Large intestine (tissue), 3 donors: ENCODE results near the gene PAM16. TPM values are rescaled to one million over a fixed set of nuclear protein-coding genes. Genes with fewer than 3 reads are reported as not detected.

Experiments used
- DNase-seq, 2 donors: peaks; one replicate each; pipeline versions ENCODE4 v3.0.0 to v3.0.0-alpha.2; 2013
- H3K27ac ChIP-seq: one replicate; pipeline ENCODE4 v1.5.1; 2013; ENCODE audit warnings: low read length
- H3K27me3 ChIP-seq: 2 replicates; pipeline ENCODE4 v1.6.1; 2013; ENCODE audit warnings: low read length; ENCODE audit not compliant: control insufficient read depth, insufficient read depth
- H3K36me3 ChIP-seq: 2 replicates; pipeline ENCODE4 v1.6.1; 2013; ENCODE audit warnings: low read length; ENCODE audit not compliant: control insufficient read depth, insufficient read depth
- H3K4me1 ChIP-seq: one replicate; pipeline ENCODE4 v1.6.1; 2013; ENCODE audit warnings: low read length; ENCODE audit not compliant: control insufficient read depth, insufficient read depth
- H3K4me3 ChIP-seq: one replicate; pipeline ENCODE4 v1.5.1; 2013; ENCODE audit warnings: low read length
- H3K9me3 ChIP-seq: one replicate; pipeline ENCODE4 v1.6.1; 2013; ENCODE audit warnings: mild to moderate bottlenecking, low read depth, low read length, moderate library complexity; ENCODE audit not compliant: control insufficient read depth
- WGBS: methylation state at CpG from one replicate; pipeline ENCODE4 v1.1.5; 2013; ENCODE audit warnings: low lambda C conversion rate; ENCODE audit not compliant: insufficient coverage; 5-methylcytosine and 5-hydroxymethylcytosine counted together
- polyA plus RNA-seq: library from polyadenylated mRNA; unstranded; fragments of 120-200 nt; gene quantifications from one replicate; pipeline ENCODE4 v1.2.1, GENCODE V29; 2013

The PAM16 gene
- polyA plus RNA-seq, 1 donor = 37.9 TPM

DNA sequence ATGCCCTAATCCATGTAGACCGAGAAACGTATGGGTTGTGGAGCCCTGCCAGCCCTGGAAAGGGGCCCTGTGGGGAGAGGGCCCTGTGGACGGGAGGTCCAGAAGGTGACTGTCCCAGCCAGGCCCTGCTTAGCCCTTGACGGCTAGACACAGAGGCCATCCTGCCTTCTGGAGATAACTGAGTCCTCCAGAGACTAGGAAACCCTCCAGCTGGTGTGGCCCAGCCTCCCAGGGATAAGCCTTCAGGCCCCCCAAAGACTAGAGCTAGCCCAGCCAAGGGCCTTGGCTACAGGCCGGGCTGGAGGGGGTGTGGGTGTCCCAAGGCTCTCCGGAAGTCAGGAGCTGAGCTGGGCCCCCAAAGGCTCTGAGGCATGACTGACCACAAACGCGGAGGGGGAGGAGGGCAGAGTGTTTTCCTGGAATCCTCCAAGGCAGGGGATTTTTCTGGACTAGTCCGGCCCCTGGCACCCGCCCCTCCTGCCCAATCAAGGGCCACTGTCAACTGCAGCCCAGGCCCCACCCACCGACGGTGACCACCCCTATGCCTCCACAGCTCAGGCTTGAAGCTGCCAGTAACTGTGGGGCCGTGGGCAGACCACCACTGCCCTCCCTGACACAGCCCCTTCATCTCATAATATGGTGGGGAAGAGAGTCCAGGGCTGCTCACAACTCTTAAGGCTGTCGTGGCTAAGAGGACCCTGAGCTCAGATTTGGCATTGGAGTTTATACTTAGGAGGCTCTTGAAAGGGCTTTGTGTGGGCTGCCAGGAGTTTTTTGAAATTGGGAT, 19.6 kb upstream of the PAM16 start:
- Histone ChIP-seq H3K27ac (peak overlapping the region; percentile 38), H3K4me3 (no peak overlapping the region), H3K4me1 (peaks cover 35% of the 10 kb centered on the region), H3K36me3 (peaks cover 10% of the 10 kb centered on the region), H3K9me3 (no peaks in the 10 kb centered on the region), H3K27me3 (no peaks in the 10 kb centered on the region)
- no CpG with 5 or more reads among the region's 14 CpGs for WGBS
- peak in 1 of 2 donors; percentile 31 for DNase-seq

- H3K27ac ChIP-seq = peak overlapping the region; percentile 38
- no peak for DNase-seq
- WGBS = 100% methylated on average over 1 of the region's 3 CpGs
- H3K9me3 ChIP-seq = no peaks in the 10 kb centered on the region
- peaks cover 35% of the 10 kb centered on the region for H3K4me1 ChIP-seq
- peaks cover 15% of the 10 kb centered on the region for H3K36me3 ChIP-seq
- no peaks in the 10 kb centered on the region for H3K27me3 ChIP-seq
- H3K4me3 ChIP-seq = no peak overlapping the region
These were observed 19.0 kb upstream of the PAM16 start for GRCh38 chr16:4370151-4370550.

- no peak overlapping the region for H3K4me3 ChIP-seq
- H3K27me3 ChIP-seq = no peaks in the 10 kb centered on the region
- DNase-seq = no peak
- peaks cover 25% of the 10 kb centered on the region for H3K36me3 ChIP-seq
- no peaks in the 10 kb centered on the region for H3K9me3 ChIP-seq
- peaks cover 28% of the 10 kb centered on the region for H3K4me1 ChIP-seq
- H3K27ac ChIP-seq = no peak overlapping the region
- WGBS = no CpG with 5 or more reads among the region's 13 CpGs
These were observed 18.0 kb upstream of the PAM16 start for GRCh38 chr16:4369007-4369733.

- H3K27ac ChIP-seq = no peak overlapping the region
- no peak overlapping the region for H3K4me3 ChIP-seq
- 100% methylated on average over 1 of the region's 5 CpGs for WGBS
- no peaks in the 10 kb centered on the region for H3K9me3 ChIP-seq
- DNase-seq = no peak
- peaks cover 37% of the 10 kb centered on the region for H3K36me3 ChIP-seq
- H3K27me3 ChIP-seq = no peaks in the 10 kb centered on the region
- H3K4me1 ChIP-seq = peaks cover 14% of the 10 kb centered on the region
These were observed 16.3 kb upstream of the PAM16 start for GRCh38 chr16:4367393-4367856.

GRCh38 chr16:4366016-4366415, 14.9 kb upstream of the PAM16 start:
- Histone ChIP-seq H3K27me3 (no peaks in the 10 kb centered on the region), H3K36me3 (peaks cover 50% of the 10 kb centered on the region), H3K4me3 (no peak overlapping the region), H3K27ac (no peak overlapping the region), H3K4me1 (peaks cover 5% of the 10 kb centered on the region), H3K9me3 (no peaks in the 10 kb centered on the region)
- no peak for DNase-seq
- WGBS = no CpG with 5 or more reads among the region's 13 CpGs

DNA sequence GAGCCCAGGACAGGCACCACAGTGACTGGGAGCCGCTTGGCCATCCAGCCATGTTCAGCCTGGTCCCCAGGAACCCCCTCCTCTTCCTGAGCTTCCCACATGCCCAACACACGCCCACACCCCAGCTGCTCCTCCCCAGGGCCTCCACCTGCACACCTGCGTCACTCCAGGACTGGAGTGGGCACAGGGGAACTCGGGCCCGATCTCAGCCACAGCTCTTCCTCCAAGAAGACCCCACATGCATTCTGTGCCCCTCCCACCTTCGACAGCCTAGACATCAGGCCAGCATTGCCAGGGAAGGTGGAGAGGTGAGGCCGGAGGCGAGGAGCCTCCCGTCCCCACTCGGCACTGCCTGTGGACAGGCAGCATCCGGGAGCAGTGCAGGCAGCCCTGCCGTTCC, 14.5 kb upstream of the PAM16 start:
- no peak overlapping the region for H3K4me3 ChIP-seq
- no CpG with 5 or more reads among the region's 12 CpGs for WGBS
- peaks cover 54% of the 10 kb centered on the region for H3K36me3 ChIP-seq
- no peaks in the 10 kb centered on the region for H3K27me3 ChIP-seq
- H3K4me1 ChIP-seq = peaks cover 2% of the 10 kb centered on the region
- H3K9me3 ChIP-seq = no peaks in the 10 kb centered on the region
- no peak overlapping the region for H3K27ac ChIP-seq
- DNase-seq = no peak

- DNase-seq = no peak
- no peak overlapping the region for H3K27ac ChIP-seq
- no peaks in the 10 kb centered on the region for H3K4me1 ChIP-seq
- H3K36me3 ChIP-seq = peaks cover 58% of the 10 kb centered on the region
- WGBS = no CpG with 5 or more reads among the region's 10 CpGs
- no peak overlapping the region for H3K4me3 ChIP-seq
- H3K9me3 ChIP-seq = no peaks in the 10 kb centered on the region
- H3K27me3 ChIP-seq = no peaks in the 10 kb centered on the region
These were observed 13.9 kb upstream of the PAM16 start for GRCh38 chr16:4365014-4365406.

DNA sequence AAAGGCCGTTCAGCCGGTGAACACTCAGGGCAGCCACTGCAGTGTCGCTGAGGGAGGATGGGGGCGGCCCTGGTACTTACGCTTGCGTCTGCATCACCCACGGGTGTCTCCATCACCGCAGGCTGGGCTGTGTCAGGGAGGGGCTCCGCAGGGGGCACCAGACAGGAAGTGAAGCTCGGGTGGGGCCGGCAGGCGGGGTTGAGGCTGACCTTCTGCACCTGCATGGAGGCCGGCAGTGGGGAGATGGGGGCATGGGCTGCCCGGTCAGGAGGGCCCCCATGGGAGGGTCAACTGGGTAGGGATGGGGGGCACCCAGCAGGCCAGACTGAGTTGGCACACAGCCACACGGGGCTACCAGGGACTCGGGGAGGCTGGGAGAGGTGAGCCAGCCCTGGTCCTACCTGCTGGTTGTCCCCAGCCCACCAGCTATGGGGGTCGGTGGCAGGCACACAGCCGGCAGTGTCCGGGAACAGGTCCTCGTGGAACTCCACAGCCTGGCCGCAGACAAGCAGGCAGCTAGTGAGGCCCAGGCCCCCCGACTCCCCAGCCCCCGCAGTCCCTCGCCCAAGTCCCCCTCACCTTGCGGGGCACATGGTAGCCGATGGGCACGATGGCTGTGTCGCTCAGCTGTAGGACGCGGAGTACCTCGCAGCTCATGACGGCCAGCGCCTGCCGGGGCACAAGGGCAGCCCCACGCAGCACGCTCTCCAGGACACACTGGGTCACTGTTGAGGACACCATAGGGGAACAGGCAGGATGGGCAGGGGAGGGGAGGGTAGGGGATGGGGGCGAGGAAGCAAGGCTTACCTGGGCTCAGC, 13.3 kb upstream of the PAM16 start:
- no peaks in the 10 kb centered on the region for H3K4me1 ChIP-seq
- WGBS = no CpG with 5 or more reads among the region's 37 CpGs
- no peak overlapping the region for H3K27ac ChIP-seq
- H3K36me3 ChIP-seq = peaks cover 60% of the 10 kb centered on the region
- no peaks in the 10 kb centered on the region for H3K27me3 ChIP-seq
- H3K9me3 ChIP-seq = no peaks in the 10 kb centered on the region
- no peak for DNase-seq
- H3K4me3 ChIP-seq = no peak overlapping the region

- no peaks in the 10 kb centered on the region for H3K4me1 ChIP-seq
- DNase-seq = no peak
- H3K4me3 ChIP-seq = no peak overlapping the region
- H3K36me3 ChIP-seq = peaks cover 77% of the 10 kb centered on the region
- no CpG with 5 or more reads among the region's 19 CpGs for WGBS
- H3K9me3 ChIP-seq = no peaks in the 10 kb centered on the region
- H3K27ac ChIP-seq = no peak overlapping the region
- no peaks in the 10 kb centered on the region for H3K27me3 ChIP-seq
These were observed 11.5 kb upstream of the PAM16 start for GRCh38 chr16:4362476-4363135.

- H3K27ac ChIP-seq = no peak overlapping the region
- no peak overlapping the region for H3K4me3 ChIP-seq
- no peaks in the 10 kb centered on the region for H3K9me3 ChIP-seq
- peaks cover 74% of the 10 kb centered on the region for H3K36me3 ChIP-seq
- no peak for DNase-seq
- no peaks in the 10 kb centered on the region for H3K4me1 ChIP-seq
- WGBS = no CpG with 5 or more reads among the region's 12 CpGs
- H3K27me3 ChIP-seq = no peaks in the 10 kb centered on the region
These were observed 10.8 kb upstream of the PAM16 start for GRCh38 chr16:4361944-4362311.
